Activated CD4-positive, alpha-beta T cell treated with anti-CD3 and anti-CD28 coated beads, Interleukin-2, amount 50 U/mL, for 48 hours (primary cell): ENCODE results near the gene ZMAT3.
"Not testable (repeated sequence)": the region's sequence is repeated elsewhere in the genome, so short reads cannot be mapped to it uniquely, and the experiment has no call there.

Experiments
- DNase-seq, 2 experiments: peaks; one replicate each; pipeline ENCODE4 v3.0.0-alpha.2; 2020

ZMAT3 gene, protein sequence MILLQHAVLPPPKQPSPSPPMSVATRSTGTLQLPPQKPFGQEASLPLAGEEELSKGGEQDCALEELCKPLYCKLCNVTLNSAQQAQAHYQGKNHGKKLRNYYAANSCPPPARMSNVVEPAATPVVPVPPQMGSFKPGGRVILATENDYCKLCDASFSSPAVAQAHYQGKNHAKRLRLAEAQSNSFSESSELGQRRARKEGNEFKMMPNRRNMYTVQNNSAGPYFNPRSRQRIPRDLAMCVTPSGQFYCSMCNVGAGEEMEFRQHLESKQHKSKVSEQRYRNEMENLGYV

GRCh38 chr3:179071323-179072099, at the start of gene ZMAT3:
TSS of gene ZMAT3 (minus strand) at chr3:179071809. CDS start at chr3:179067752, 4,057 bp downstream.
- peak; percentile 83 to 87 for DNase-seq

GRCh38 chr3:179116816-179117215, 45.2 kb upstream of the ZMAT3 start:
- no peak for DNase-seq

GRCh38 chr3:179115444-179115843, 43.8 kb upstream of the ZMAT3 start:
- not testable (repeated sequence) for DNase-seq

DNA sequence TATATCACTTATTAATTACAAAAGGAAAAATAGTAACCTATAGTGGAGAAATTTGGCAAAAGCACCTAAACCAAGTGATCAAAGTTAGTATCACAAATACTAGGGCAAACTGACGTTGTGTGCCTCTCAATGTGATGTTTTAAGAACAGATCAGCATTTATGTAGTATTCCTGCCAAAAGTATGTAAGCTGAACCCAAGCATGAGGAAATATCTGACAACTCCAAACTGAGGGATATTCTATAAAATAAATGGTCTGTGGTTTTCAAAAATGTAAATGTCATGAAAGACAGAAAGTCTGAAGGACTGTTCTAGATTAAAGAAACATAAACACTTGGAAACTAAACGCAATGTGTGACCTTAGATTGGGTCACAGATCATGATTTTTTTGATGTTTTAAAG, 42.3 kb upstream of the ZMAT3 start:
- DNase-seq: no peak

- no peak for DNase-seq
Measured at GRCh38 chr3:179108086-179108485, 36.5 kb upstream of the ZMAT3 start.

GRCh38 chr3:179107617-179108016, 36.0 kb upstream of the ZMAT3 start:
- DNase-seq: no peak

- no peak for DNase-seq
Measured at GRCh38 chr3:179105881-179106280, 34.3 kb upstream of the ZMAT3 start.

DNA sequence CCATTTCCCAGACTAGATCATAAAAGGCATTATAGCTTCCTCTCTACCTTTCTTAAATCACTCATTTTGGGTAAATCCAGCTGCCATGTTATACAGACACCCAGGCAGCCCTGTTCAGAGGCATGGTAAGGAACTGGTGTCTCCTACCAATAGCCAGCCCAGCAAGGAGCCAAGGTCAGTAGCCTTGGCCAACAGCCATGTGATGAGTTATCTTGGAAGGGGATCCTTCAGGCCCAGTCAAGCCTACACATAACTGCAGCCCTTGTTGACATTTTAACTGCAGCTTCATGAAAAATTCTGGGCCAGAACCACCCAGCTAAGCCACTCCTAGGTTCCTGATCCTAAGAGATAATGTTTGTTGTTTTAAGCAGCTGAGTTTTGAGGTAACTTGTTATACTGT, 29.0 kb upstream of the ZMAT3 start:
- no peak for DNase-seq

GRCh38 chr3:179098388-179099077, 26.9 kb upstream of the ZMAT3 start:
- no peak for DNase-seq

DNA sequence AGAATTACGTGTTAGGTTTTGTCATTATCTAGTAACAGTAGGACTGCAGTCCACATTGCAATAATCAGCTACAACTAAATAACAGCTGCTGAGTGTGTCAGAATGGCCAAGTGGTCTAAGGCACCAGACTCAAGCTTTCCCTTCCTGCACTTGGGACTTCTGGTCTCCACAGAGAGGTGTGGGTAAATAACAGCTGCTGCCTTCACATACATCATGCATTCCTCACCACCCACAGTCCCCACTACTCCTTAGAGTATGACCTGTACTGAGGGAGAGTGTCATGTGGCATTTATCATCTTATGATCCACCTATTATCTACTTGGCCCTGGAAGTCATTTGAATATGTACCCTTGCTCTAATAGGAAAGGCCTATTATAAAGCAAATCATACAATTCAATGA, 22.2 kb upstream of the ZMAT3 start:
- DNase-seq: no peak

GRCh38 chr3:179091113-179091512, 19.5 kb upstream of the ZMAT3 start:
- DNase-seq: no peak

GRCh38 chr3:179088306-179088705, 16.7 kb upstream of the ZMAT3 start:
- DNase-seq: no peak

DNA sequence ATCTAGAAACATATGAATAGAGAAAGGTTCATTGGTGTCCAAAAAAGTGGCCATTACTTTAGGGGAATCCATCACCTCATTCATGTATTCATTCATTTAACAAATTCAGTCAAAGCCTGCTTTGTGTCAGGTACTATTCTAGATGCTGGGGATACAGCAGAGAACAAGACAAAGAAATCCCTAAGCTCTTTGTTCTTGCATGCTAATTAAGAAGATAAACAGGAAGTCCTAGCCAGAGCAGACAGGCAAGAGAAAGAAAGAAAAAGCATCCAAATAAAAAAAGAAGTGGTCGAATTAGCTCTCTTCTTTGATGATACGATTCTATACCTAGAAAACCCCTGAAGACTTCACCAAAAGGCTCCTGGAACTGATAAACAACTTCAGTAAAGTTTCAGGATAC, 12.4 kb upstream of the ZMAT3 start:
- no peak for DNase-seq

DNA sequence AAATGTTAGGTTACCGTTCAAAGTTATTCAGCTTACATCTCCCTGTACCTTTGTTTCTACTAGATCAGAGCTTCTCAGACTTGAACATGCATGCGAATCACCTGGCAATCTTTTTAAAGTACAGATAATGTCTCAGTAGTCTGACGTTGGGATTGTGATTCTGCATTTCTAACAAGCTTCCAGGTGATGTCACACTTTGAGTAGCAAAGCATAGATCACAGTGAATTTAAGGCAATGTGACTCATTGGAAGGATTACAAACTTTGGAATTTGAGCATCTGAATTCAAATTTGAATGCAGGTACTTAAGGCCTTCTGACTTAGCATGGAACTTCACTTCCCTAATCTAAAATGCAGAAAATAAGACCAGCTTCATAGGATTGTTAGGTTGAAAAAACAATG, 10.8 kb upstream of the ZMAT3 start:
- no peak for DNase-seq

GRCh38 chr3:179081885-179082284, 10.3 kb upstream of the ZMAT3 start:
- DNase-seq: no peak

DNA sequence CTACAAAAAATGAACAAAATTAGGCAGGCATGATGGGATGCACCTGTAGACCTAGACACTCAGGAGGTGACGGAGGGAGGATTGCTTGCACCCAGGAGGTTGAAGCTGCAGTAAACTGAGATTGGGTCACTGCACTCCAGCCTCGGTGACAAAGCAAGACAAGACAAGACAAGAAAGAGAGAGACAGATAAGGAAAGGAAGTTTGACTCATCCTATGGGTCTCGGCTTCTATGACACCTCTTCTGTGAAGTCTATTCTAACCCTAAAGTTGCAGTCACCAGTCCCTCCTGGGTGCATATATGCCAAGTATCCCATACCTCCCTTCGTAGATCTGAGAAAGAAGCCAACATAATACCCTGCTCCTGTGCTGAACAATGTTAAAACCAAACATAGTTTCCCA, 7.9 kb upstream of the ZMAT3 start:
- DNase-seq: no peak

GRCh38 chr3:179076243-179077027, 4.8 kb upstream of the ZMAT3 start:
- no peak for DNase-seq

DNA sequence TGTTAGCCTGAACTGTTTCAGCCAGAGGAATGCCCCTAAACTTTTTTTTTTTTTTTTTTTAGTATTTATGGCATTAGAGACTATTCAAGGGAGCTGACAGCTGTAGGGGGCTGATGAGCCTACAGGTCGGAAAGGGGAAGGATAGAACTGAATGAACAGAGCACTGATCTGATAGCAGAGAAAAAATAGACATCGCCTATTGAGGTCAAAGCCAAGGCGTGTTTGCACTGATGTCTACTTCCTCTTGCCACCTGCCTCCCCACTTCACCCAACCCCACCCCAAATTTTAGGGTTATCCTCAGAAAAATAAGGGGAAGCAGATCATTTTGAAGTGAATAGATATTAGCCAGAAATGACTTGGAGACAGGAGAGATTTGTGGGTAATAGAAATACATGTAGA, 3.0 kb upstream of the ZMAT3 start:
- no peak for DNase-seq

DNA sequence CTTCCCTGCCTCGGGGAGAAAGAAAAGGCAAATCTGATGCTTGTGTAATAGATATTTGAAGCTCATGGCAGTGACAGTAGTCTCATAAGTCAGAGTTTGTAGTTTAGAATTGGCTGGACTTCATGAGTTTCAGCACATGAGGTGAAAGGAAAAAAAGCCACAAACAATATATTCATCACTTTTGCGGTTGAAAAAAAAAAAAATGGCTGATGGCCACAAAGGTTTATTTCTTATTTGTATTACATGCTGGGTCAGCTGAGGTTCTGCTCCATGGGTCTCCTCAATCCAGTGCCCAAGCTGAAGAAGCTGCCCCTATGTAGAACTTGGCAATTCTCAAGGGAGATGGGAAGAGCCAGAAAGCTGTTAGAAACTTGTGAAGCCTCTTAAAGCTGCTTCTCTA, 2.2 kb upstream of the ZMAT3 start:
- DNase-seq: no peak

GRCh38 chr3:179072100-179072438, 460 bp upstream of the ZMAT3 start:
- DNase-seq: peak; percentile 49 to 52

DNA sequence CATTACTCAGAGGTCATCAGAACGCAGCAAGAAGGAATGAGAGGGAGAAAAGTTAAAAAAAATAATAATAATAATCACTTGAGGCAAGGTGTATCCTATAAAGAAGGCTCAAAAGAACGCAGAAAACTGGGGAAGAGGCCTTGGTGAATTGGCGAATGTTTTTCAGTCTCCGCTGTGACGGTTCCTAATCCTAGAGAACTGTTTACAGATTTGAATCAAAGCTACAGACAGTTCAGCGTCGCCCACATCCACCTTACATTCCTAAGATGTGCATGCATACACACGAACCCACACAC, 634 bp downstream of the ZMAT3 start:
- DNase-seq: no peak

DNA sequence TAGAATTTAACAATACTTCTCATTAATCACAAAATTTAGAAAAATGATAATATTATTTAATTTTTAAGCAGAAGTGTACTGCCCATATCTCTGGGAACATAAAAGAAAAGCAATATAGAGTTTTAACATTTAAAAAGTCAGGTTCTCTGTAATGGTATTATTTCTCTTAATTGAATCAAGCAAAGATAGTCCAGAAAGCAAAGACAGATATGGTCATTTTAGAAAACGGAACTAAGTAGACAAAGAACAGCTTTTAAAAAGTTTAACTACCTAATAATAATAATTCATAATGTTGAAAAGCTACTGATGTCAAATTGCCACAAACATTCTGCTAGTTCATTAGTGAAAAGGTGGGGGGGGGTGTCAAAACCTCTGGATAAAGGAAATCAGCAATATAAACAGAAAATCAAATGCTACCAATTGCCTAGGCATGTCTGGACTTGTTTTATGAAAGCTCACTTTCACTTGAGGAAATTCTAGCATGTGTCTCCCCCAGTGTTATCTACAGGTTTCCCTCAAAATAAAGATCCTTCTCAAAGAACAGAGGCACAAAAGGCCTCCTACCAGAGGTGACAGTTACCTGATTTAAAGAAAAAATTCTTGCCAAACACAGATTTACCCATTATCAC, 1.7 kb downstream of the ZMAT3 start:
- no peak for DNase-seq
